Tibial nerve (tissue), 4 donors: ENCODE measurements around the gene FAM81B. TPM values are rescaled to one million over a fixed set of nuclear protein-coding genes. Genes with fewer than 3 reads are reported as not detected.

Source experiments
- DNase-seq, 2 donors: peaks; one replicate each; pipeline ENCODE4 v3.0.0-alpha.2; 2019; ENCODE audit warnings: low spot score in 2 of 2
- H3K27ac ChIP-seq, 4 donors: fragments of 200-600 bp; sonication (generic) in 3 of 4; one replicate each; pipeline ENCODE4 v1.5.1; 2017 to 2019; ENCODE audit warnings: mild to moderate bottlenecking in 1 of 4
- H3K27me3 ChIP-seq, 2 donors: fragments of 200-600 bp; sonication (generic) in 1 of 2; one replicate each; pipeline versions ENCODE4 v1.5.1 to v1.6.0; 2017 to 2019
- H3K36me3 ChIP-seq, 3 donors: fragments of 200-600 bp; sonication (generic); one replicate each; pipeline ENCODE4 v1.5.1; 2018 to 2019
- H3K4me1 ChIP-seq, 4 donors: fragments of 200-600 bp; sonication (generic) in 3 of 4; one replicate each; pipeline ENCODE4 v1.5.1; 2017 to 2019
- H3K4me3 ChIP-seq, 4 donors: fragments of 200-600 bp; sonication (generic) in 3 of 4; one replicate each; pipeline ENCODE4 v1.5.1; 2017 to 2019; ENCODE audit warnings: mild to moderate bottlenecking in 1 of 4, moderate library complexity in 1 of 4
- H3K9me3 ChIP-seq, 4 donors: fragments of 200-600 bp; sonication (generic) in 3 of 4; one replicate each; pipeline ENCODE4 v1.5.1; 2017 to 2019
- CTCF ChIP-seq, 5 experiments: fragments of 200-600 bp in 3 of 5; fragments of 450-650 bp in 2 of 5; sonication (generic) in 3 of 5; IDR thresholded peaks; one replicate each; pipeline ENCODE4 v1.5.1; 2016 to 2019; ENCODE audit warnings: antibody characterized with exemption in 5 of 5, mild to moderate bottlenecking in 3 of 5, moderate library complexity in 2 of 5
- EP300 ChIP-seq, 2 donors: sonication (generic); formaldehyde crosslinking; IDR thresholded peaks; one replicate each; pipeline ENCODE4 v1.6.1; 2017; ENCODE audit warnings: antibody characterized with exemption in 2 of 2, mild to moderate bottlenecking in 1 of 2
- POLR2A ChIP-seq, 2 donors: fragments of 450-650 bp; IDR thresholded peaks; one replicate each; pipeline ENCODE4 v1.6.1; 2017; ENCODE audit warnings: antibody characterized with exemption in 2 of 2, mild to moderate bottlenecking in 2 of 2, moderate library complexity in 2 of 2
- total RNA-seq, 4 donors: library from RNA; depleted of rRNA; stranded (reverse); fragments of >200 nt; gene quantifications; one replicate each; pipeline ENCODE4 v1.1.0, GENCODE V29; 2016

Gene FAM81B
- total RNA-seq, 4 donors from 2014 or later, result not detected

GRCh38 chr5:95487880-95488279 is 96.7 kb downstream of the FAM81B start:
- Histone ChIP-seq H3K9me3 (peaks cover 0 to 27% (median 10%) of the 10 kb centered on the region in 4 donors), H3K27me3 (no peaks in the 10 kb centered on the region), H3K4me1 (no peaks in the 10 kb centered on the region), H3K4me3 (no peak overlapping the region), H3K27ac (no peak overlapping the region), H3K36me3 (peaks cover 10 to 94% (median 23%) of the 10 kb centered on the region in 3 donors)
- no peak for DNase-seq
- TF ChIP-seq POLR2A (IDR thresholded peaks at IDR 0.05) (no peak), CTCF (IDR thresholded peaks at IDR 0.05) (no peak), EP300 (IDR thresholded peaks at IDR 0.05) (no peak)

Other genes starting within 250 kb of the FAM81B start
- 100 to 1,000 TPM in 1 of 4 donors, 10 to 100 TPM in 3; 28.7 to 117 (median 48.2) TPM for gene MCTP1, start 106.3 kb upstream of the FAM81B start, total RNA-seq
- 10 to 100 TPM; 52.8 to 83.3 (median 75.0) TPM for gene SKIC3, start 163.6 kb downstream of the FAM81B start, total RNA-seq
- gene ARSK, start 163.7 kb downstream of the FAM81B start, total RNA-seq, result 10 to 100 TPM; 11.0 to 19.9 (median 13.7) TPM
- 1 to 10 TPM in 3 of 4 donors, under 1 TPM in 1; 0.44 to 3.1 (median 2.7) TPM for gene GPR150, start 228.7 kb downstream of the FAM81B start, total RNA-seq